AG09309 (cell line): Measurements from ENCODE around the gene CDCP2.

Experiments
- DNase-seq: peaks from one replicate; pipeline ENCODE4 v3.0.0-alpha.2; 2010; ENCODE audit warnings: low read depth
- H3K4me3 ChIP-seq: 2 replicates; pipeline ENCODE4 v1.5.1; 2011; ENCODE audit warnings: mild to moderate bottlenecking, low read depth, low read length, moderate library complexity; ENCODE audit not compliant: control insufficient read depth
- TF ChIP-seq, protein P1 (sequence below): IDR thresholded peaks from 2 replicates; pipeline ENCODE4 v1.5.1; 2011; ENCODE audit warnings: mild to moderate bottlenecking, low read depth, low read length, inconsistent platforms; ENCODE audit not compliant: insufficient read depth, control insufficient read depth; ENCODE audit errors: missing control alignments

The CDCP2 gene

DNA sequence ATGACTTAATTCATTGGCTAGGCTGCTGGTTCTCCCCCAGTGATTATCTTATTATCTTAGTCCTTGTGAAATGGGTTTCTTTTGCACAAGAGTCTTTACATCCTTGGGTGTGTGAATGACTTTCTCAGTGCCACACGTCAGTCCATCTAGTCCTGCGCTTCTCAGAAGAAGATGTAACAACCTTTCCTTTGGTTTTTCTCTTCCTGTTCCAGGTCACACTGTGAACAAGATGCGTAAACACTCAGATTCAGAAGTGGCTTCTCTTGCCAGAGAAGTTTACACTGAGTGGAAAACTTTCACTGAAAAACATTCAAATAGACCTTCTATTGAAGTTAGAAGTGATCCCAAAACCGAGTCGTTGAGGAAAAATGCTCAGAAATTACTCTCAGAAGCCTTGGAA is 64.4 kb downstream of the CDCP2 start:
- TF ChIP-seq, protein P1, sequence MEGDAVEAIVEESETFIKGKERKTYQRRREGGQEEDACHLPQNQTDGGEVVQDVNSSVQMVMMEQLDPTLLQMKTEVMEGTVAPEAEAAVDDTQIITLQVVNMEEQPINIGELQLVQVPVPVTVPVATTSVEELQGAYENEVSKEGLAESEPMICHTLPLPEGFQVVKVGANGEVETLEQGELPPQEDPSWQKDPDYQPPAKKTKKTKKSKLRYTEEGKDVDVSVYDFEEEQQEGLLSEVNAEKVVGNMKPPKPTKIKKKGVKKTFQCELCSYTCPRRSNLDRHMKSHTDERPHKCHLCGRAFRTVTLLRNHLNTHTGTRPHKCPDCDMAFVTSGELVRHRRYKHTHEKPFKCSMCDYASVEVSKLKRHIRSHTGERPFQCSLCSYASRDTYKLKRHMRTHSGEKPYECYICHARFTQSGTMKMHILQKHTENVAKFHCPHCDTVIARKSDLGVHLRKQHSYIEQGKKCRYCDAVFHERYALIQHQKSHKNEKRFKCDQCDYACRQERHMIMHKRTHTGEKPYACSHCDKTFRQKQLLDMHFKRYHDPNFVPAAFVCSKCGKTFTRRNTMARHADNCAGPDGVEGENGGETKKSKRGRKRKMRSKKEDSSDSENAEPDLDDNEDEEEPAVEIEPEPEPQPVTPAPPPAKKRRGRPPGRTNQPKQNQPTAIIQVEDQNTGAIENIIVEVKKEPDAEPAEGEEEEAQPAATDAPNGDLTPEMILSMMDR, result no peak
- no peak overlapping the region for H3K4me3 ChIP-seq
- no peak for DNase-seq

DNA sequence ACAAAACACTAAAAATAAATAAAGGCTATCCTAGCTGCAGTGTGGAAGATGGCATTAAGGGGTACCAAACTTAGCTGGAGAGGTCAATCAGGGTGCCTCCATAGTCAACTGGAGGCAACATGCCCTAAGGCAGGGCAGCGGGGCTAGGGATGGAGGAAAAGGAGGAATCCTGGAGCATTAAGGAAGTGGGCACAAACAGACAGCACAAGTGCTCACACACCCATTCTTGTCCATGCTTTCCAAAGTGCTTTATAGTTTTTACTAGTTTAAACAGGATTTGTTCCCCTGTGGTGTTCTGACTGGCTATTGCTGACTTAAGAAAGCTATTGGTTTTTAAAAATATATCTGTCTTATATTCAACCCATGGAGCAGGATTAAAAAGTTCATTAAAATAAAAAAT is 66.0 kb downstream of the CDCP2 start:
- TF ChIP-seq, protein P1, result no peak
- H3K4me3 ChIP-seq, result no peak overlapping the region
- no peak for DNase-seq

DNA sequence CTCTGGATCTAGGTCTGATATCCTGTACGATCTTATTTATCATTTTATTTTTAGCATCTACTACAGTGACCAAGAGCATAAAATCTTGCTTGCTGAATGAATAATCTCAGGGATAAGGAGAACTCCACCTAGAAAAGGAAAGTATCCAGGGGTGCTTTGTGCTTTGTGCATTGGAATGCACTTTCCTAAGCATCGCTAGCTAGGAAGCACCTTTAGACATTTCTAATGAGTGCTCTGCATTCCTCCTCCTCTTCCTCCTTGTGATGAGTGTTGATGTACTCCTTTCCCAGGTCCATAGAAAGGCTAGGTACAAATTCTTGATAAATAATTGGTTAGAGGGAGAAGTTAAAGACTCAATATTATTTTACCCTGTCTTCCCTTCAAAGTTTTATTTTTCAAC is 68.0 kb downstream of the CDCP2 start:
- DNase-seq, result no peak
- TF ChIP-seq, protein P1, result no peak
- H3K4me3 ChIP-seq, result no peak overlapping the region
